LoVo (cell line): ENCODE measurements around the gene TRDN.
A peak's percentile ranks its signal among the peaks of the same experiment; 100 is the strongest.

Source experiments
- DNase-seq: peaks from one replicate; pipeline ENCODE4 v3.0.0-alpha.2; 2016; ENCODE audit warnings: low spot score

The TRDN gene

GRCh38 chr6:123636782-123637181 is at the start of gene TRDN:
Gene TRDN (minus strand): TSS chr6:123636950. CDS start chr6:123636775, 175 bp downstream.
- no peak for DNase-seq

- no peak for DNase-seq
Observed at GRCh38 chr6:123681957-123682462, 45.3 kb upstream of the TRDN start.

GRCh38 chr6:123677897-123678296 is 41.1 kb upstream of the TRDN start:
- DNase-seq, result no peak

- DNase-seq, result no peak
Observed at GRCh38 chr6:123676793-123677192, 40.0 kb upstream of the TRDN start.

GRCh38 chr6:123668965-123669591 is 32.3 kb upstream of the TRDN start:
- DNase-seq, result no peak

GRCh38 chr6:123668063-123668462 is 31.3 kb upstream of the TRDN start:
- DNase-seq, result no peak

GRCh38 chr6:123663436-123663835 is 26.7 kb upstream of the TRDN start:
- DNase-seq, result no peak

GRCh38 chr6:123662757-123663156 is 26.0 kb upstream of the TRDN start:
- DNase-seq, result no peak

- DNase-seq, result no peak
Observed at GRCh38 chr6:123661105-123661891, 24.5 kb upstream of the TRDN start.

GRCh38 chr6:123659960-123660748 is 23.4 kb upstream of the TRDN start:
- no peak for DNase-seq

- no peak for DNase-seq
Observed at GRCh38 chr6:123658848-123659247, 22.1 kb upstream of the TRDN start.

- DNase-seq, result peak; percentile 13
Observed at GRCh38 chr6:123655521-123656306, 19.0 kb upstream of the TRDN start.

GRCh38 chr6:123648723-123649122 is 12.0 kb upstream of the TRDN start:
- DNase-seq, result no peak

- no peak for DNase-seq
Observed at GRCh38 chr6:123648020-123648580, 11.3 kb upstream of the TRDN start.

- no peak for DNase-seq
Observed at GRCh38 chr6:123641497-123641896, 4.7 kb upstream of the TRDN start.

- DNase-seq, result no peak
Observed at GRCh38 chr6:123640567-123641187, 3.9 kb upstream of the TRDN start.

- no peak for DNase-seq
Observed at GRCh38 chr6:123638865-123639264, 2.1 kb upstream of the TRDN start.

- DNase-seq, result no peak
Observed at GRCh38 chr6:123636282-123636681, 468 bp downstream of the TRDN start.

- DNase-seq, result no peak
Observed at GRCh38 chr6:123635567-123635966, 1.2 kb downstream of the TRDN start.

GRCh38 chr6:123635144-123635543 is 1.6 kb downstream of the TRDN start:
- no peak for DNase-seq

- no peak for DNase-seq
Observed at GRCh38 chr6:123632641-123633040, 4.1 kb downstream of the TRDN start.
